Neutrophil (primary cell): ENCODE results near the gene ARID1A.
"Not testable (repeated sequence)": the region's sequence is repeated elsewhere in the genome, so short reads cannot be mapped to it uniquely, and the experiment has no call there.

ENCODE experiments used
- H3K27ac ChIP-seq: fragments of 200-600 bp; sonication (generic); 2 replicates; pipeline ENCODE4 v1.5.1; 2016; ENCODE audit warnings: mild to moderate bottlenecking, moderate library complexity
- H3K27me3 ChIP-seq: fragments of 200-600 bp; sonication (generic); 2 replicates; pipeline ENCODE4 v1.6.0; 2016; ENCODE audit warnings: mild to moderate bottlenecking
- H3K36me3 ChIP-seq: fragments of 200-600 bp; sonication (generic); 2 replicates; pipeline ENCODE4 v1.5.1; 2017
- H3K4me1 ChIP-seq, 2 experiments: fragments of 200-600 bp in 1 of 2; sonication (generic) in 1 of 2; 1 replicate in 1 of 2; 2 replicates in 1 of 2; pipeline versions ENCODE4 v1.5.1 to v1.6.1; 2013 to 2016; ENCODE audit warnings: low read depth in 1 of 2, low read length in 1 of 2, mild to moderate bottlenecking in 1 of 2, moderate library complexity in 1 of 2; ENCODE audit not compliant: control insufficient read depth in 1 of 2, insufficient read depth in 1 of 2
- H3K4me3 ChIP-seq, 2 experiments: fragments of 200-600 bp in 1 of 2; sonication (generic) in 1 of 2; 1 replicate in 1 of 2; 2 replicates in 1 of 2; pipeline ENCODE4 v1.5.1; 2013 to 2016; ENCODE audit warnings: low read depth in 1 of 2, low read length in 1 of 2, mild to moderate bottlenecking in 1 of 2, moderate library complexity in 1 of 2
- H3K9me3 ChIP-seq: fragments of 200-600 bp; sonication (generic); 2 replicates; pipeline ENCODE4 v1.5.1; 2016
- CTCF ChIP-seq: fragments of 200-600 bp; sonication (generic); IDR thresholded peaks from 2 replicates; pipeline ENCODE4 v1.5.1; 2016; ENCODE audit warnings: antibody characterized with exemption

The ARID1A gene

DNA sequence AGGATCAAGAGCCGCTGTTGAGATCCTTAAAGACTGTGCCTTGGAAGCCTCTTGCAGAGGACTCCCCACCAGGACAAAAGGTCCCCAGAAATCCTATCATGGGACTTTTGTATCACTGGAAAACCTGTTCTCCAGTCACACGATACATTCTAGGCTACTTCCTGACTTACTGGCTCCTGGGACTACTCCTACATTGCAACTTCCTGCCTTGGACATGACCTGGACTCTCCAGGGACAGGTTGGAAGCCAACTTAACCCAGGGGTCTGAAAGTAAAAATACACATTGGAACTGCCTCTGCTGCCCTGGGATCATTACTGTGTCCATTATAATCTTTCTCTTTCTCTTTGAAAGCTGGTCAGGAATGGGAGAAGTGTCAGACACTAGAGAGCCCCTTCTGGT lies 101.8 kb downstream of the ARID1A start:
- no peak for TF ChIP-seq CTCF
- H3K4me1 ChIP-seq = no peaks in the 10 kb centered on the region
- no peak overlapping the region for H3K27ac ChIP-seq
- H3K4me3 ChIP-seq = no peak overlapping the region
- H3K9me3 ChIP-seq = no peaks in the 10 kb centered on the region
- peaks cover 38% of the 10 kb centered on the region for H3K36me3 ChIP-seq
- no peaks in the 10 kb centered on the region for H3K27me3 ChIP-seq

- Histone ChIP-seq H3K36me3 (peaks cover 25% of the 10 kb centered on the region), H3K4me3 (no peak overlapping the region), H3K27me3 (no peaks in the 10 kb centered on the region), H3K4me1 (no peaks in the 10 kb centered on the region), H3K9me3 (no peaks in the 10 kb centered on the region), H3K27ac (no peak overlapping the region)
- no peak for TF ChIP-seq CTCF
Measured at GRCh38 chr1:26799479-26800142, 103.8 kb downstream of the ARID1A start.

GRCh38 chr1:26803932-26804331 lies 108.1 kb downstream of the ARID1A start:
- H3K4me3 ChIP-seq, H3K27ac ChIP-seq, H3K27me3 ChIP-seq, H3K4me1 ChIP-seq, H3K36me3 ChIP-seq, H3K9me3 ChIP-seq: not testable (repeated sequence)

DNA sequence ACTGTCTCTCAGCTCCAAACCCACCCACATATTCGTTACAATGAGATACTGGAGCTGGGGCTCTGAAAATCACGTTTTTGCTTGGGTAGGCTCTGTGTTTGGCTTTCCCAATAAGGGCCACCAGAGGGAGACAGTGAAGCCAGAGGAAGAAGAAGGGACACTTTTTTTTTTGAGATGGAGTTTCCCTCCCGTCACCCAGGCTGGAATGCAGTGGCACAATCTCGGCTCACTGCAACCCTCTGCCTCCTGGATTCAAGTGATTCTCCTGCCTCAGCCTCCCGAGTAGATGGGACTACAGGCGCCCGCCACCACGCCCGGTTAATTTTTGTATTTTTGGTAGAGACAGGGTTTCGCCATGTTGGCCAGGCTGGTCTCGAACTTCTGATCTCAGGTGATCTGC lies 114.3 kb downstream of the ARID1A start:
- H3K27me3 ChIP-seq, H3K36me3 ChIP-seq, H3K9me3 ChIP-seq: not testable (repeated sequence)
- H3K4me3 ChIP-seq = peak overlapping the region in 1 of 2 experiments; percentile 16
- TF ChIP-seq CTCF = peak; percentile 83
- peaks cover 49 to 56% of the 10 kb centered on the region in 2 experiments for H3K4me1 ChIP-seq
- H3K27ac ChIP-seq = peak overlapping the region; percentile 37

DNA sequence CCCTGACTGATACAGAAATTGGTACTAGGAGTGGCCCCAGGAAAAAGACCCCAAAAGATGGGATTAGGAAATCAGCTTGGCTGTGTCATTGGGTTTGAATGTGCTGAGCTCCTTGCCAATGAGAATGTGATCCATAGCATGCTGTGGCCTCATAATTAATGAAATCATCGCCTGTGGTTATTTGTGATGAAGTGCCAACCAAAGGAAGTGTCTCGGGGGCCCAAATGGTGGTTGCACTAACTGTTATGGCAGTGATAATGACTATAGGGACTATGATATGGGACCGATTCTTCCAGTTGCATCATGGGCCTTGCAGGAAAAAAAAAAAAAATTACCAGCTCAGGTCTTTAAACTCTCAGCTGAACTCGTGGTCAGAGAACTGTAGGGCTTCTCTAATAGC lies 115.2 kb downstream of the ARID1A start:
- Histone ChIP-seq H3K4me3 (no peak overlapping the region), H3K36me3 (no peaks in the 10 kb centered on the region), H3K9me3 (no peaks in the 10 kb centered on the region), H3K27me3 (no peaks in the 10 kb centered on the region), H3K4me1 (peaks cover 56 to 59% of the 10 kb centered on the region in 2 experiments), H3K27ac (no peak overlapping the region)
- no peak for TF ChIP-seq CTCF

- Histone ChIP-seq H3K9me3 (no peaks in the 10 kb centered on the region), H3K4me3 (peak overlapping the region in 1 of 2 experiments; percentile 30), H3K27ac (peak overlapping the region; percentile 83), H3K4me1 (peaks cover 62 to 66% of the 10 kb centered on the region in 2 experiments), H3K27me3 (no peaks in the 10 kb centered on the region), H3K36me3 (no peaks in the 10 kb centered on the region)
- no peak for TF ChIP-seq CTCF
Measured at GRCh38 chr1:26811708-26812107, 115.9 kb downstream of the ARID1A start.
